Mesenchymal stem cell (in vitro differentiated cells and primary cell): ENCODE results near the gene MYCT1.

Source experiments
- DNase-seq: peaks from one replicate; pipeline ENCODE4 v3.0.0-alpha.2; 2013
- H2AFZ ChIP-seq: one replicate; pipeline ENCODE4 v1.6.1; 2013; ENCODE audit warnings: low read depth, mild to moderate bottlenecking, control low read depth, inconsistent platforms, low read length, moderate library complexity
- H2AK5ac ChIP-seq: 2 replicates; pipeline ENCODE4 v1.6.1; 2013; ENCODE audit warnings: low read length, moderate library complexity, mild to moderate bottlenecking, inconsistent platforms; ENCODE audit not compliant: severe bottlenecking
- H2BK120ac ChIP-seq: one replicate; pipeline ENCODE4 v1.6.1; 2013; ENCODE audit warnings: low read depth, mild to moderate bottlenecking, inconsistent platforms, low read length, moderate library complexity
- H2BK12ac ChIP-seq, 2 experiments: one replicate each; pipeline ENCODE4 v1.6.1; 2013; ENCODE audit warnings: inconsistent platforms in 2 of 2, low read length in 2 of 2, mild to moderate bottlenecking in 2 of 2, moderate library complexity in 2 of 2, control low read depth in 1 of 2
- H2BK15ac ChIP-seq: one replicate; pipeline ENCODE4 v1.6.1; 2013; ENCODE audit warnings: mild to moderate bottlenecking, low read depth, inconsistent platforms; ENCODE audit not compliant: poor library complexity, severe bottlenecking
- H2BK5ac ChIP-seq: 2 replicates; pipeline ENCODE4 v1.6.1; 2013; ENCODE audit warnings: low read depth, mild to moderate bottlenecking, low read length, control low read depth, inconsistent platforms; ENCODE audit not compliant: poor library complexity, severe bottlenecking
- H3K14ac ChIP-seq, 2 experiments: one replicate each; pipeline ENCODE4 v1.6.1; 2013; ENCODE audit warnings: inconsistent platforms in 2 of 2, low read length in 2 of 2, control low read depth in 1 of 2, mild to moderate bottlenecking in 1 of 2, moderate library complexity in 1 of 2
- H3K18ac ChIP-seq, 2 experiments: one replicate each; pipeline ENCODE4 v1.6.1; 2013; ENCODE audit warnings: inconsistent platforms in 2 of 2, low read length in 2 of 2, control low read depth in 1 of 2, low read depth in 1 of 2, mild to moderate bottlenecking in 1 of 2
- H3K23ac ChIP-seq, 2 experiments: one replicate each; pipeline ENCODE4 v1.6.1; 2013; ENCODE audit warnings: inconsistent platforms in 2 of 2, low read length in 2 of 2, mild to moderate bottlenecking in 2 of 2, moderate library complexity in 2 of 2, control low read depth in 1 of 2
- H3K27ac ChIP-seq: 2 replicates; pipeline ENCODE4 v1.5.1; 2013; ENCODE audit warnings: mild to moderate bottlenecking, moderate library complexity, low read length, control low read depth, inconsistent platforms; ENCODE audit not compliant: poor library complexity, severe bottlenecking
- H3K27me3 ChIP-seq, 2 experiments: 2 replicates each; pipeline versions ENCODE4 v1.6.1 to v1.7.0; 2013; ENCODE audit warnings: low read length in 2 of 2, mild to moderate bottlenecking in 2 of 2, moderate library complexity in 2 of 2, control low read depth in 1 of 2, inconsistent platforms in 1 of 2; ENCODE audit not compliant: control insufficient read depth in 1 of 2, insufficient read depth in 1 of 2
- H3K36me3 ChIP-seq, 2 experiments: 2 replicates each; pipeline versions ENCODE4 v1.6.1 to v1.7.0; 2013; ENCODE audit warnings: low read length in 2 of 2, control low read depth in 1 of 2, inconsistent platforms in 1 of 2, low read depth in 1 of 2, mild to moderate bottlenecking in 1 of 2; ENCODE audit not compliant: insufficient read depth in 2 of 2, control insufficient read depth in 1 of 2
- H3K4ac ChIP-seq, 2 experiments: one replicate each; pipeline ENCODE4 v1.6.1; 2013; ENCODE audit warnings: inconsistent platforms in 2 of 2, low read length in 2 of 2, mild to moderate bottlenecking in 2 of 2, moderate library complexity in 2 of 2, control low read depth in 1 of 2, low read depth in 1 of 2
- H3K4me1 ChIP-seq: 2 replicates; pipeline ENCODE4 v1.6.1; 2013; ENCODE audit warnings: low read depth, low read length, control low read depth; ENCODE audit not compliant: control insufficient read depth, insufficient read depth
- H3K4me2 ChIP-seq: 2 replicates; pipeline ENCODE4 v1.6.1; 2013; ENCODE audit warnings: low read length, mild to moderate bottlenecking, inconsistent platforms; ENCODE audit not compliant: poor library complexity, severe bottlenecking
- H3K4me3 ChIP-seq, 2 experiments: 2 replicates each; pipeline versions ENCODE4 v1.5.1 to v1.7.0; 2013; ENCODE audit warnings: low read length in 2 of 2, mild to moderate bottlenecking in 2 of 2, control low read depth in 1 of 2, low read depth in 1 of 2; ENCODE audit not compliant: insufficient read depth in 1 of 2
- H3K79me1 ChIP-seq: replicated peaks from 2 replicates; pipeline ENCODE4 v1.6.1; 2013; ENCODE audit warnings: mild to moderate bottlenecking, control low read depth, low read length, inconsistent platforms; ENCODE audit not compliant: poor library complexity, severe bottlenecking
- H3K9ac ChIP-seq: 2 replicates; pipeline ENCODE4 v1.7.0; 2013; ENCODE audit warnings: mild to moderate bottlenecking, low read length, moderate library complexity
- H3K9me3 ChIP-seq: 2 replicates; pipeline ENCODE4 v1.7.0; 2013; ENCODE audit warnings: mild to moderate bottlenecking, low read length; ENCODE audit not compliant: control insufficient read depth
- H4K8ac ChIP-seq: one replicate; pipeline ENCODE4 v1.6.1; 2013; ENCODE audit warnings: inconsistent platforms, mild to moderate bottlenecking, low read length, moderate library complexity
- H4K91ac ChIP-seq: one replicate; pipeline ENCODE4 v1.6.1; 2013; ENCODE audit warnings: mild to moderate bottlenecking, low read length, inconsistent platforms
- WGBS: methylation state at CpG from one replicate; pipeline ENCODE4 v1.1.7; 2013; ENCODE audit warnings: mixed read lengths; 5-methylcytosine and 5-hydroxymethylcytosine counted together

The MYCT1 gene

GRCh38 chr6:152669895-152670294 is 27.8 kb upstream of the MYCT1 start:
- Histone ChIP-seq H3K9me3 (no peaks in the 10 kb centered on the region), H4K91ac (no peak overlapping the region), H3K36me3 (no peaks in the 10 kb centered on the region), H3K4me2 (no peak overlapping the region), H2BK12ac (no peak overlapping the region), H3K9ac (no peak overlapping the region), H3K4me3 (no peak overlapping the region), H3K18ac (no peak overlapping the region), H3K79me1 (no peaks in the 10 kb centered on the region), H4K8ac (no peak overlapping the region), H2BK15ac (no peak overlapping the region), H3K27me3 (peaks cover 0 to 4% of the 10 kb centered on the region in 2 experiments), H3K4ac (no peak overlapping the region), H2BK120ac (no peak overlapping the region), H3K14ac (no peak overlapping the region), H3K23ac (no peak overlapping the region), H2BK5ac (no peak overlapping the region), H2AK5ac (no peak overlapping the region), H2AFZ (no peak overlapping the region), H3K27ac (no peak overlapping the region), H3K4me1 (no peaks in the 10 kb centered on the region)
- DNase-seq: peak; percentile 26
- no CpG with 5 or more reads among the region's 1 CpG for WGBS

DNA sequence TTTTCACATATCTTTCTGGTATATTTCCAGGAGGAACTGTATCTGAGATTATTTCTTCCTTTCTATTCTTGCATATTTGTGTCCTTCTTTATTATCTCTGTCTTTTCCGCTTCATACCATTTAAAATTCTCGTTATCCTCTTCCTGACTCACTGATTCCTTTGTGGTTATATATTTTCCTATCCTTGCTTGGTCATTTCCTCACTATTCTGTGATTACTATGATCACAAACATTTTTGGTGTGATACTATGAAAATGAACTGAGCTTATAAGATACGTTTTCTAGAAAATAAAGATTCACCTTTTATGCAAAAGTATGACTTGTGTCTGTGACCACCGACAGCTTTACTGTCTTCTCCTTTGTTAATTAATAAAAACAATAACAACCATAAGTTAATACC is 26.5 kb upstream of the MYCT1 start:
- Histone ChIP-seq H3K9me3 (no peaks in the 10 kb centered on the region), H3K27ac (no peak overlapping the region), H3K23ac (no peak overlapping the region), H4K91ac (no peak overlapping the region), H2BK15ac (no peak overlapping the region), H2AFZ (no peak overlapping the region), H3K36me3 (no peaks in the 10 kb centered on the region), H3K79me1 (no peaks in the 10 kb centered on the region), H3K27me3 (peaks cover 0 to 4% of the 10 kb centered on the region in 2 experiments), H3K4me2 (no peak overlapping the region), H3K9ac (peak overlapping the region; percentile 39), H3K4me3 (no peak overlapping the region), H4K8ac (no peak overlapping the region), H3K14ac (no peak overlapping the region), H2AK5ac (no peak overlapping the region), H2BK12ac (no peak overlapping the region), H3K18ac (no peak overlapping the region), H2BK5ac (no peak overlapping the region), H3K4me1 (no peaks in the 10 kb centered on the region), H3K4ac (no peak overlapping the region), H2BK120ac (no peak overlapping the region)
- DNase-seq: no peak
- 73% methylated on average over 3 of the region's 4 CpGs for WGBS

- Histone ChIP-seq H3K4me2 (no peak overlapping the region), H2AFZ (no peak overlapping the region), H3K36me3 (no peaks in the 10 kb centered on the region), H3K4ac (no peak overlapping the region), H2BK5ac (no peak overlapping the region), H3K14ac (no peak overlapping the region), H2BK12ac (no peak overlapping the region), H3K9me3 (no peaks in the 10 kb centered on the region), H3K18ac (no peak overlapping the region), H4K8ac (no peak overlapping the region), H2AK5ac (no peak overlapping the region), H3K27ac (no peak overlapping the region), H2BK15ac (no peak overlapping the region), H4K91ac (no peak overlapping the region), H3K27me3 (no peaks in the 10 kb centered on the region), H3K79me1 (no peaks in the 10 kb centered on the region), H2BK120ac (no peak overlapping the region), H3K9ac (peak overlapping the region; percentile 5), H3K23ac (no peak overlapping the region), H3K4me1 (no peaks in the 10 kb centered on the region), H3K4me3 (no peak overlapping the region)
- DNase-seq: no peak
Observed at GRCh38 chr6:152673236-152673635, 24.5 kb upstream of the MYCT1 start.

GRCh38 chr6:152680151-152680550 is 17.5 kb upstream of the MYCT1 start:
- Histone ChIP-seq H2AK5ac (no peak overlapping the region), H3K27ac (no peak overlapping the region), H3K4ac (no peak overlapping the region), H2BK5ac (no peak overlapping the region), H3K9ac (no peak overlapping the region), H3K4me2 (no peak overlapping the region), H3K4me3 (no peak overlapping the region), H3K36me3 (no peaks in the 10 kb centered on the region), H2BK12ac (no peak overlapping the region), H3K79me1 (no peaks in the 10 kb centered on the region), H2AFZ (no peak overlapping the region), H3K27me3 (no peaks in the 10 kb centered on the region), H3K23ac (no peak overlapping the region), H3K18ac (no peak overlapping the region), H2BK120ac (no peak overlapping the region), H3K9me3 (no peaks in the 10 kb centered on the region), H2BK15ac (no peak overlapping the region), H4K8ac (no peak overlapping the region), H3K4me1 (no peaks in the 10 kb centered on the region), H3K14ac (no peak overlapping the region), H4K91ac (no peak overlapping the region)
- 94% methylated on average over 1 of the region's 1 CpG for WGBS
- DNase-seq: no peak
